HG03064 (cell line): Measurements from ENCODE around the gene RNASE1.

ENCODE experiments used
- ATAC-seq: cut with Tn5 transposase; IDR thresholded peaks from one replicate; pipeline ENCODE4 v1.9.1; 2021; ENCODE audit warnings: low read depth; ENCODE audit not compliant: unreplicated experiment

Gene RNASE1

GRCh38 chr14:20809917-20810316 is 7.3 kb upstream of the RNASE1 start:
- ATAC-seq: no peak

- ATAC-seq: no peak
Measured at GRCh38 chr14:20808162-20808483, 5.5 kb upstream of the RNASE1 start.

GRCh38 chr14:20807304-20808161 is 4.9 kb upstream of the RNASE1 start:
- ATAC-seq: no peak

GRCh38 chr14:20805485-20805884 is 2.8 kb upstream of the RNASE1 start:
- no peak for ATAC-seq

- ATAC-seq: no peak
Measured at GRCh38 chr14:20803223-20803622, 579 bp upstream of the RNASE1 start.

- no peak for ATAC-seq
Measured at GRCh38 chr14:20801726-20802125, 918 bp downstream of the RNASE1 start.

- no peak for ATAC-seq
Measured at GRCh38 chr14:20799892-20800544, 2.6 kb downstream of the RNASE1 start.

GRCh38 chr14:20799456-20799891 is 3.2 kb downstream of the RNASE1 start:
- ATAC-seq: no peak

- no peak for ATAC-seq
Measured at GRCh38 chr14:20798932-20799331, 3.7 kb downstream of the RNASE1 start.

- no peak for ATAC-seq
Measured at GRCh38 chr14:20798318-20798717, 4.3 kb downstream of the RNASE1 start.

GRCh38 chr14:20797164-20797563 is 5.5 kb downstream of the RNASE1 start:
- ATAC-seq: no peak

GRCh38 chr14:20794644-20795369 is 7.8 kb downstream of the RNASE1 start:
- no peak for ATAC-seq

- no peak for ATAC-seq
Measured at GRCh38 chr14:20792556-20792955, 10.1 kb downstream of the RNASE1 start.

- no peak for ATAC-seq
Measured at GRCh38 chr14:20791597-20791996, 11.0 kb downstream of the RNASE1 start.

GRCh38 chr14:20791187-20791586 is 11.5 kb downstream of the RNASE1 start:
- no peak for ATAC-seq

GRCh38 chr14:20790464-20791116 is 12.1 kb downstream of the RNASE1 start:
- ATAC-seq: no peak

GRCh38 chr14:20789230-20789813 is 13.3 kb downstream of the RNASE1 start:
- no peak for ATAC-seq

GRCh38 chr14:20787025-20787424 is 15.6 kb downstream of the RNASE1 start:
- ATAC-seq: no peak

- ATAC-seq: no peak
Measured at GRCh38 chr14:20782280-20782890, 20.3 kb downstream of the RNASE1 start.

- ATAC-seq: no peak
Measured at GRCh38 chr14:20781803-20782202, 20.8 kb downstream of the RNASE1 start.
